ENCODE results near the gene KIF6. TPM values are rescaled to one million over a fixed set of nuclear protein-coding genes. Genes with fewer than 3 reads are reported as not detected.

KIF6 gene
- polyA plus RNA-seq, 1 donor (not counting 4 experiments of a cell fraction or from before 2014, with no cell fraction given): 0.14 TPM

DNA sequence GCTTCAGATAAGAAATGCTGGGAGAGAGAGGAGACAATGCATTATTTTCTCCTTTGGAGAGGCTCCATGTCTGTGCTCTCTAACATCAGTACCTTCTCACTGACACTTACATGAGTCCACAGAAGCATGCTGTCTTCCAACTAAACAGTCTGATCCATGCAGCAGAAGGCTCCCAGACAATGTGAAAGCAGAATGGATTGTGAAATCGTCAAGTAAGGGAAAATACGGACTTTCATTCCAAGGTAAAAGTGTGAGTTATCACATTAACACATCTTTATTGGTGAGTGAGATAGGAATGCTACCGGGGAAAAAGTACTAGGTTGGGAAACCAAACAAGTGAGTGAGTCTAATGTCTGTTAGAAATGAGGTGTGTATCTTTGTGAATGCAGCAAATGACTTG lies 235.1 kb downstream of the KIF6 start:
- Histone ChIP-seq H3K9me1 (ENCODE audit: control insufficient read depth, extremely low read depth, insufficient read depth, low read length) (no peaks in the 10 kb centered on the region), H3K27me3 (ENCODE audit: control insufficient read depth, extremely low read depth, insufficient read depth, low read length) (no peaks in the 10 kb centered on the region), H3K9ac (ENCODE audit: control insufficient read depth, extremely low read depth, insufficient read depth, low read length) (no peak overlapping the region), H3K79me2 (ENCODE audit: control insufficient read depth, insufficient read depth, low read length) (no peaks in the 10 kb centered on the region), H2AFZ (ENCODE audit: control insufficient read depth, low read length) (no peak overlapping the region), H3K36me3 (ENCODE audit: control insufficient read depth in 2 of 2, extremely low read depth in 1 of 2, insufficient read depth in 2 of 2, low read length in 2 of 2) (no peaks in the 10 kb centered on the region), H3K27ac (ENCODE audit: control insufficient read depth, insufficient read depth, low read length) (no peak overlapping the region), H3K9me3 (ENCODE audit: control insufficient read depth, low read depth, low read length) (no peaks in the 10 kb centered on the region), H3K4me1 (ENCODE audit: control insufficient read depth, extremely low read depth, insufficient read depth, low read length) (no peaks in the 10 kb centered on the region), H4K20me1 (ENCODE audit: control insufficient read depth, extremely low read depth, insufficient read depth, low read length) (no peaks in the 10 kb centered on the region), H3K4me3 (ENCODE audit: control insufficient read depth in 2 of 3, extremely low read depth in 1 of 3, insufficient read depth in 2 of 3, low read depth in 1 of 3, low read length in 3 of 3) (no peak overlapping the region), H3K4me2 (ENCODE audit: control insufficient read depth, extremely low read depth, insufficient read depth, low read depth, low read length) (no peak overlapping the region)
- TF ChIP-seq EZH2 (IDR thresholded peaks at IDR 0.05; ENCODE audit: low read length): no peak
- TF ChIP-seq, protein P1, sequence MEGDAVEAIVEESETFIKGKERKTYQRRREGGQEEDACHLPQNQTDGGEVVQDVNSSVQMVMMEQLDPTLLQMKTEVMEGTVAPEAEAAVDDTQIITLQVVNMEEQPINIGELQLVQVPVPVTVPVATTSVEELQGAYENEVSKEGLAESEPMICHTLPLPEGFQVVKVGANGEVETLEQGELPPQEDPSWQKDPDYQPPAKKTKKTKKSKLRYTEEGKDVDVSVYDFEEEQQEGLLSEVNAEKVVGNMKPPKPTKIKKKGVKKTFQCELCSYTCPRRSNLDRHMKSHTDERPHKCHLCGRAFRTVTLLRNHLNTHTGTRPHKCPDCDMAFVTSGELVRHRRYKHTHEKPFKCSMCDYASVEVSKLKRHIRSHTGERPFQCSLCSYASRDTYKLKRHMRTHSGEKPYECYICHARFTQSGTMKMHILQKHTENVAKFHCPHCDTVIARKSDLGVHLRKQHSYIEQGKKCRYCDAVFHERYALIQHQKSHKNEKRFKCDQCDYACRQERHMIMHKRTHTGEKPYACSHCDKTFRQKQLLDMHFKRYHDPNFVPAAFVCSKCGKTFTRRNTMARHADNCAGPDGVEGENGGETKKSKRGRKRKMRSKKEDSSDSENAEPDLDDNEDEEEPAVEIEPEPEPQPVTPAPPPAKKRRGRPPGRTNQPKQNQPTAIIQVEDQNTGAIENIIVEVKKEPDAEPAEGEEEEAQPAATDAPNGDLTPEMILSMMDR (optimal IDR thresholded peaks at IDR 0.05 in 1 of 3, IDR thresholded peaks at IDR 0.05 in 1 of 3, conservative IDR thresholded peaks at IDR 0.05 in 1 of 3; ENCODE audit: extremely low read depth in 1 of 3, insufficient read depth in 2 of 3, low read length in 3 of 3): no peak
- no peak for FAIRE-seq
- DNase-seq (ENCODE audit: low read depth, low spot score): no peak
- dilution Hi-C loops (cut with MboI; ENCODE audit: extremely low pct_ligation_motif_present, low sequenced_read_pairs): no loop called here

DNA sequence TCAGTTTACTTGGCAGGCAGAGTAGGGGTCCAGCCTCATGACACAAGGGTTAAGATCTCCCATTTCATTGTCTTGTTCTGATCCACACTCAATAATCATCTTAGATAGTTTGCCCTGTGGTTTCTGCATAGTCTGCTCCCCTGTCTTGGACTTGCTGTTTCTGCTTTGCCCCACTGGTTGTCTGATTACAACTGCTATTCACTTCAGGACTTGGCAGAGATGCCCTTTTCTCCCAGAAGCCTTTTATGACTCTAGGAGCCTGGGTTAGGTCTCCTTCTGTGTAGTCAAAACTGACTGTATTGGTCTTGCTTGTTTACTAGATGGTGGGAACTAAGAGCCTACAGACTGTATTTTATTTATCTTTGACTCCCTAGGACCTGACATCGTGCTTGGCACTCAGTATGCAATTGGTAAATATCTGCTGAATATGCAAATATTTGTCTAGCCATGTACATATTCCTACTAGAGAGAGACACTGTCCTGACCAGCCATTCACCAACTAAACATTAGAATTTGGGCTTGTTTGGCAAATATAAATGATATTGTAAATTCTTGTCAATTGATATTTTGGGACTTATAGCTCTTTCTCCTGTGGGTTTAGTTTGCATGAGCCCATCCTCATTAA lies 236.8 kb downstream of the KIF6 start:
- Histone ChIP-seq H3K27ac (ENCODE audit: control insufficient read depth, insufficient read depth, low read length) (no peak overlapping the region), H3K9me3 (ENCODE audit: control insufficient read depth, low read depth, low read length) (no peaks in the 10 kb centered on the region), H3K36me3 (ENCODE audit: control insufficient read depth in 2 of 2, extremely low read depth in 1 of 2, insufficient read depth in 2 of 2, low read length in 2 of 2) (no peaks in the 10 kb centered on the region), H3K27me3 (ENCODE audit: control insufficient read depth, extremely low read depth, insufficient read depth, low read length) (no peaks in the 10 kb centered on the region), H3K9ac (ENCODE audit: control insufficient read depth, extremely low read depth, insufficient read depth, low read length) (no peak overlapping the region), H3K4me3 (ENCODE audit: control insufficient read depth in 2 of 3, extremely low read depth in 1 of 3, insufficient read depth in 2 of 3, low read depth in 1 of 3, low read length in 3 of 3) (no peak overlapping the region), H3K4me2 (ENCODE audit: control insufficient read depth, extremely low read depth, insufficient read depth, low read depth, low read length) (no peak overlapping the region), H3K79me2 (ENCODE audit: control insufficient read depth, insufficient read depth, low read length) (no peaks in the 10 kb centered on the region), H2AFZ (ENCODE audit: control insufficient read depth, low read length) (no peak overlapping the region), H3K4me1 (ENCODE audit: control insufficient read depth, extremely low read depth, insufficient read depth, low read length) (no peaks in the 10 kb centered on the region), H3K9me1 (ENCODE audit: control insufficient read depth, extremely low read depth, insufficient read depth, low read length) (no peaks in the 10 kb centered on the region), H4K20me1 (ENCODE audit: control insufficient read depth, extremely low read depth, insufficient read depth, low read length) (no peaks in the 10 kb centered on the region)
- dilution Hi-C loops (cut with MboI; ENCODE audit: extremely low pct_ligation_motif_present, low sequenced_read_pairs): no loop called here
- no peak for DNase-seq (ENCODE audit: low read depth, low spot score)
- no peak for FAIRE-seq
- no peak for TF ChIP-seq EZH2 (IDR thresholded peaks at IDR 0.05; ENCODE audit: low read length)
- TF ChIP-seq, protein P1 (optimal IDR thresholded peaks at IDR 0.05 in 1 of 3, IDR thresholded peaks at IDR 0.05 in 1 of 3, conservative IDR thresholded peaks at IDR 0.05 in 1 of 3; ENCODE audit: extremely low read depth in 1 of 3, insufficient read depth in 2 of 3, low read length in 3 of 3): no peak
